ENCODE results near the gene KSR1.

- TF ChIP-seq EZH2 (IDR thresholded peaks at IDR 0.05; ENCODE audit: low read depth) = no peak
- TF ChIP-seq CTCF (conservative IDR thresholded peaks at IDR 0.05) = no peak
These were observed 121.0 kb downstream of the KSR1 start for GRCh38 chr17:27577121-27577761.
